UCSD-AML1 (cell line): Measurements from ENCODE around the gene PLA2G3.
"Not testable (repeated sequence)": the region's sequence is repeated elsewhere in the genome, so short reads cannot be mapped to it uniquely, and the experiment has no call there.

Experiments used
- DNase-seq: peaks from one replicate; lab custom pipeline; 2025; ENCODE audit not compliant: unreplicated experiment; lab: John Stamatoyannopoulos, UW

The PLA2G3 gene

GRCh38 chr22:31124290-31124689, 16.0 kb downstream of the PLA2G3 start:
- DNase-seq = no peak

- DNase-seq = no peak
These were observed 17.1 kb downstream of the PLA2G3 start for GRCh38 chr22:31123292-31123602.

- DNase-seq = no peak
These were observed 17.6 kb downstream of the PLA2G3 start, which contains the start of gene INPP5J for GRCh38 chr22:31122532-31123291. Gene INPP5J (plus strand): TSS chr22:31122966. CDS start chr22:31123015, 49 bp downstream.

GRCh38 chr22:31122196-31122531, 18.1 kb downstream of the PLA2G3 start:
- no peak for DNase-seq

- no peak for DNase-seq
These were observed 18.9 kb downstream of the PLA2G3 start for GRCh38 chr22:31121403-31121802.

GRCh38 chr22:31120642-31121041, 19.7 kb downstream of the PLA2G3 start:
- DNase-seq = no peak

- no peak for DNase-seq
These were observed 20.1 kb downstream of the PLA2G3 start for GRCh38 chr22:31120230-31120629.

- DNase-seq = peak; percentile 26
These were observed 21.1 kb downstream of the PLA2G3 start for GRCh38 chr22:31119026-31119717.

- no peak for DNase-seq
These were observed 22.1 kb downstream of the PLA2G3 start for GRCh38 chr22:31118046-31118820.

GRCh38 chr22:31112547-31113091, 27.7 kb downstream of the PLA2G3 start:
- not testable (repeated sequence) for DNase-seq

GRCh38 chr22:31107894-31108218, 32.5 kb downstream of the PLA2G3 start:
- DNase-seq = no peak

GRCh38 chr22:31107178-31107893, 33.0 kb downstream of the PLA2G3 start, which contains the start of gene SELENOM:
Gene SELENOM (minus strand): TSS chr22:31107568. CDS start chr22:31107505, 63 bp downstream.
- DNase-seq = peak; percentile 90

GRCh38 chr22:31106731-31107177, 33.6 kb downstream of the PLA2G3 start:
- DNase-seq = no peak

GRCh38 chr22:31106001-31106571, 34.2 kb downstream of the PLA2G3 start:
- DNase-seq = no peak

GRCh38 chr22:31105282-31105929, 34.9 kb downstream of the PLA2G3 start:
- DNase-seq = no peak

- no peak for DNase-seq
These were observed 35.4 kb downstream of the PLA2G3 start for GRCh38 chr22:31104869-31105268.

- no peak for DNase-seq
These were observed 36.2 kb downstream of the PLA2G3 start for GRCh38 chr22:31103899-31104694.

- DNase-seq = no peak
These were observed 37.2 kb downstream of the PLA2G3 start for GRCh38 chr22:31103111-31103510.

GRCh38 chr22:31102441-31103081, 37.7 kb downstream of the PLA2G3 start:
- no peak for DNase-seq
